ENCODE measurements around the gene NFIX. TPM values are rescaled to one million over a fixed set of nuclear protein-coding genes. Genes with fewer than 3 reads are reported as not detected.

The NFIX gene
- polyA plus RNA-seq, 1 donor (not counting 4 experiments of a cell fraction or from before 2014, with no cell fraction given) = 5.2 TPM

DNA sequence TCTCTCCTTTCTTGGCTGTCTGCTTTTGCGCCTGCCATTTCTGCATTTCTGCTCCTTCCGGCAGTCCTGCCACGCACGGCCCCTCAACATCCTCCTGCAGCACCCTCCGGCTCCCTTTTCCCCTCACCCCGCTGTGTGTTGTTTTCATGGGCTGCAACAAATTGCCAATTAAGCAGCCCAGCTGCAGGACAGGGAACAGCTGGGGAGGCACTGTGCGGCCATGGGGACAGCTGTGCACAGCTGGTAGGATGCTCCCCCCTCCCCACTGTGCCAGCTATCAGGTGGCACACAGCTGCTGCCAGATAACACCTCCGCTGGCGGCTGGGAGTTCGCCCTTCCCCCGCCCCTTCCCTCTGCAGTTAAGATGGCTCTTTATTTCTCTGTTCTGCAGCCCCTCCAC lies 82.0 kb downstream of the NFIX start:
- no peak for TF ChIP-seq EZH2 (IDR thresholded peaks at IDR 0.05; ENCODE audit: low read length)
- TF ChIP-seq, protein P1, sequence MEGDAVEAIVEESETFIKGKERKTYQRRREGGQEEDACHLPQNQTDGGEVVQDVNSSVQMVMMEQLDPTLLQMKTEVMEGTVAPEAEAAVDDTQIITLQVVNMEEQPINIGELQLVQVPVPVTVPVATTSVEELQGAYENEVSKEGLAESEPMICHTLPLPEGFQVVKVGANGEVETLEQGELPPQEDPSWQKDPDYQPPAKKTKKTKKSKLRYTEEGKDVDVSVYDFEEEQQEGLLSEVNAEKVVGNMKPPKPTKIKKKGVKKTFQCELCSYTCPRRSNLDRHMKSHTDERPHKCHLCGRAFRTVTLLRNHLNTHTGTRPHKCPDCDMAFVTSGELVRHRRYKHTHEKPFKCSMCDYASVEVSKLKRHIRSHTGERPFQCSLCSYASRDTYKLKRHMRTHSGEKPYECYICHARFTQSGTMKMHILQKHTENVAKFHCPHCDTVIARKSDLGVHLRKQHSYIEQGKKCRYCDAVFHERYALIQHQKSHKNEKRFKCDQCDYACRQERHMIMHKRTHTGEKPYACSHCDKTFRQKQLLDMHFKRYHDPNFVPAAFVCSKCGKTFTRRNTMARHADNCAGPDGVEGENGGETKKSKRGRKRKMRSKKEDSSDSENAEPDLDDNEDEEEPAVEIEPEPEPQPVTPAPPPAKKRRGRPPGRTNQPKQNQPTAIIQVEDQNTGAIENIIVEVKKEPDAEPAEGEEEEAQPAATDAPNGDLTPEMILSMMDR (optimal IDR thresholded peaks at IDR 0.05 in 1 of 3, IDR thresholded peaks at IDR 0.05 in 1 of 3, conservative IDR thresholded peaks at IDR 0.05 in 1 of 3; ENCODE audit: extremely low read depth in 1 of 3, insufficient read depth in 2 of 3, low read length in 3 of 3) = no peak
- Histone ChIP-seq H3K4me1 (ENCODE audit: control insufficient read depth, extremely low read depth, insufficient read depth, low read length) (peaks cover 16% of the 10 kb centered on the region), H3K9ac (ENCODE audit: control insufficient read depth, extremely low read depth, insufficient read depth, low read length) (no peak overlapping the region), H3K27me3 (ENCODE audit: control insufficient read depth, extremely low read depth, insufficient read depth, low read length) (no peaks in the 10 kb centered on the region), H3K79me2 (ENCODE audit: control insufficient read depth, insufficient read depth, low read length) (no peaks in the 10 kb centered on the region), H3K4me3 (ENCODE audit: control insufficient read depth in 2 of 3, extremely low read depth in 1 of 3, insufficient read depth in 2 of 3, low read depth in 1 of 3, low read length in 3 of 3) (no peak overlapping the region), H3K9me1 (ENCODE audit: control insufficient read depth, extremely low read depth, insufficient read depth, low read length) (no peaks in the 10 kb centered on the region), H2AFZ (ENCODE audit: control insufficient read depth, low read length) (no peak overlapping the region), H4K20me1 (ENCODE audit: control insufficient read depth, extremely low read depth, insufficient read depth, low read length) (no peaks in the 10 kb centered on the region), H3K9me3 (ENCODE audit: control insufficient read depth, low read depth, low read length) (no peaks in the 10 kb centered on the region), H3K27ac (ENCODE audit: control insufficient read depth, insufficient read depth, low read length) (no peak overlapping the region), H3K36me3 (ENCODE audit: control insufficient read depth in 2 of 2, extremely low read depth in 1 of 2, insufficient read depth in 2 of 2, low read length in 2 of 2) (peaks cover 17 to 40% of the 10 kb centered on the region in 2 experiments), H3K4me2 (ENCODE audit: control insufficient read depth, extremely low read depth, insufficient read depth, low read depth, low read length) (no peak overlapping the region)
- FAIRE-seq (no peak), DNase-seq (ENCODE audit: low read depth, low spot score) (no peak)
- dilution Hi-C loops (cut with MboI; ENCODE audit: extremely low pct_ligation_motif_present, low sequenced_read_pairs) = no loop called here

GRCh38 chr19:13078381-13078780 lies 83.1 kb downstream of the NFIX start:
- Histone ChIP-seq H3K36me3 (ENCODE audit: control insufficient read depth in 2 of 2, extremely low read depth in 1 of 2, insufficient read depth in 2 of 2, low read length in 2 of 2) (peaks cover 16 to 35% of the 10 kb centered on the region in 2 experiments), H3K79me2 (ENCODE audit: control insufficient read depth, insufficient read depth, low read length) (no peaks in the 10 kb centered on the region), H3K9me3 (ENCODE audit: control insufficient read depth, low read depth, low read length) (no peaks in the 10 kb centered on the region), H4K20me1 (ENCODE audit: control insufficient read depth, extremely low read depth, insufficient read depth, low read length) (no peaks in the 10 kb centered on the region), H3K4me1 (ENCODE audit: control insufficient read depth, extremely low read depth, insufficient read depth, low read length) (peaks cover 16% of the 10 kb centered on the region), H3K27me3 (ENCODE audit: control insufficient read depth, extremely low read depth, insufficient read depth, low read length) (no peaks in the 10 kb centered on the region), H3K4me3 (ENCODE audit: control insufficient read depth in 2 of 3, extremely low read depth in 1 of 3, insufficient read depth in 2 of 3, low read depth in 1 of 3, low read length in 3 of 3) (no peak overlapping the region), H3K27ac (ENCODE audit: control insufficient read depth, insufficient read depth, low read length) (no peak overlapping the region), H2AFZ (ENCODE audit: control insufficient read depth, low read length) (no peak overlapping the region), H3K9me1 (ENCODE audit: control insufficient read depth, extremely low read depth, insufficient read depth, low read length) (no peaks in the 10 kb centered on the region), H3K9ac (ENCODE audit: control insufficient read depth, extremely low read depth, insufficient read depth, low read length) (no peak overlapping the region), H3K4me2 (ENCODE audit: control insufficient read depth, extremely low read depth, insufficient read depth, low read depth, low read length) (no peak overlapping the region)
- dilution Hi-C loops (cut with MboI; ENCODE audit: extremely low pct_ligation_motif_present, low sequenced_read_pairs) = no loop called here
- FAIRE-seq (no peak), DNase-seq (ENCODE audit: low read depth, low spot score) (no peak)
- TF ChIP-seq, protein P1 (optimal IDR thresholded peaks at IDR 0.05 in 1 of 3, IDR thresholded peaks at IDR 0.05 in 1 of 3, conservative IDR thresholded peaks at IDR 0.05 in 1 of 3; ENCODE audit: extremely low read depth in 1 of 3, insufficient read depth in 2 of 3, low read length in 3 of 3) = no peak
- no peak for TF ChIP-seq EZH2 (IDR thresholded peaks at IDR 0.05; ENCODE audit: low read length)
